HepG2 (cell line): ENCODE data around the gene VDAC1.

Experiments used
- BRCA1 ChIP-seq: sonication (generic); formaldehyde crosslinking; IDR thresholded peaks from 2 replicates; pipeline ENCODE4 v1.4.0; 2020; ENCODE audit warnings: missing genetic modification reagents
- CEBPB ChIP-seq: IDR thresholded peaks from 2 replicates; pipeline ENCODE4 v1.6.1; 2011; ENCODE audit warnings: low read depth, low read length, improper control_type of control experiment, borderline replicate concordance
- GLI4 ChIP-seq: sonication (generic); formaldehyde crosslinking; IDR thresholded peaks from 2 replicates; pipeline ENCODE4 v1.5.1; 2020; ENCODE audit warnings: missing genetic modification reagents, mild to moderate bottlenecking, moderate library complexity, borderline replicate concordance
- HNF4G ChIP-seq, 2 experiments: sonication (generic) in 1 of 2; formaldehyde crosslinking in 1 of 2; IDR thresholded peaks; 2 replicates each; pipeline versions ENCODE4 v1.4.0 to v1.6.1; 2011 to 2020; ENCODE audit warnings: borderline replicate concordance in 2 of 2, low read depth in 2 of 2, mild to moderate bottlenecking in 2 of 2, low read length in 1 of 2, missing genetic modification reagents in 1 of 2, moderate library complexity in 1 of 2
- HOXA3 ChIP-seq: sonication (generic); formaldehyde crosslinking; IDR thresholded peaks from 2 replicates; pipeline ENCODE4 v1.5.0; 2020; ENCODE audit warnings: missing genetic modification reagents
- IRF2 ChIP-seq: IDR thresholded peaks from 2 replicates; pipeline ENCODE4 v1.6.1; 2018; ENCODE audit warnings: missing genetic modification reagents, missing compliant biosample characterization
- MED13 ChIP-seq: sonication (generic); formaldehyde crosslinking; IDR thresholded peaks from 2 replicates; pipeline ENCODE4 v1.5.0; 2020; ENCODE audit warnings: missing genetic modification reagents
- TAF15 ChIP-seq: fragments of 200-400 bp; formaldehyde crosslinking; IDR thresholded peaks from one replicate; pipeline ENCODE4 v1.6.1; 2018; ENCODE audit warnings: mild to moderate bottlenecking, low read depth, low read length; ENCODE audit not compliant: poor library complexity, severe bottlenecking
- ZBTB7A ChIP-seq: sonication (generic); formaldehyde crosslinking; IDR thresholded peaks from 2 replicates; pipeline ENCODE4 v1.8.0; 2022; ENCODE audit warnings: mild to moderate bottlenecking, missing genetic modification reagents
- TF ChIP-seq, protein P1 (sequence below): IDR thresholded peaks from 2 replicates; pipeline ENCODE4 v1.6.1; 2016; ENCODE audit warnings: low read depth, borderline replicate concordance
- TF ChIP-seq, protein P2 (sequence below): sonication (generic); formaldehyde crosslinking; IDR thresholded peaks from 2 replicates; pipeline ENCODE4 v1.5.0; 2020; ENCODE audit warnings: mild to moderate bottlenecking, missing genetic modification reagents, moderate library complexity

DNA sequence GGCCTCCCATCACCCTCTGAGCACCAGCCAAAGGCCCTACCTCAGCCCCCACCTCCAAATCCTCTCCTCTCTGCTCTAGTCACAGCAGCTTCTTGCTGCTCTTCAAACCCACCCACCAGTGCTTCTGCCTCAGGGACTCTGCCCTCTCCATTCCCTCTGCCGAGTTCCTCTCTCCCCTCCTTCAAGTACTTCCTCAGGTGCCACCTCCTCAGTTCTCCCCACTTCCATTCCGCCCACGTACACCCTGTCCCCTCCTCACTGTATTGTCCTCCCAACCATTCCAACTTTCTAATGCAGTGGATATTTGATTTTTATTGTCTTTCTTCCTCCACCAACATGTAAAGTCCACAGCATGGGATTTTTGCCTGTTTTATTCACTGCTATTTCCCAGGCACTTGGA lies 79.5 kb downstream of the VDAC1 start:
- TF ChIP-seq HOXA3 (CRISPR knock-in tag) (no peak), GLI4 (CRISPR knock-in tag) (no peak), MED13 (CRISPR knock-in tag) (no peak), IRF2 (CRISPR knock-in tag) (no peak), TAF15 (no peak), HNF4G (IDR thresholded peaks at IDR 0.05; ENCODE audit: borderline replicate concordance, low read depth, low read length) (no peak), HNF4G (CRISPR knock-in tag; IDR thresholded peaks at IDR 0.05; ENCODE audit: borderline replicate concordance, low read depth) (no peak), CEBPB (no peak), BRCA1 (CRISPR knock-in tag) (no peak), ZBTB7A (CRISPR knock-in tag) (no peak)
- TF ChIP-seq, protein P1, sequence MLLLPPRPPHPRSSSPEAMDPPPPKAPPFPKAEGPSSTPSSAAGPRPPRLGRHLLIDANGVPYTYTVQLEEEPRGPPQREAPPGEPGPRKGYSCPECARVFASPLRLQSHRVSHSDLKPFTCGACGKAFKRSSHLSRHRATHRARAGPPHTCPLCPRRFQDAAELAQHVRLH = no peak
- TF ChIP-seq, protein P2, sequence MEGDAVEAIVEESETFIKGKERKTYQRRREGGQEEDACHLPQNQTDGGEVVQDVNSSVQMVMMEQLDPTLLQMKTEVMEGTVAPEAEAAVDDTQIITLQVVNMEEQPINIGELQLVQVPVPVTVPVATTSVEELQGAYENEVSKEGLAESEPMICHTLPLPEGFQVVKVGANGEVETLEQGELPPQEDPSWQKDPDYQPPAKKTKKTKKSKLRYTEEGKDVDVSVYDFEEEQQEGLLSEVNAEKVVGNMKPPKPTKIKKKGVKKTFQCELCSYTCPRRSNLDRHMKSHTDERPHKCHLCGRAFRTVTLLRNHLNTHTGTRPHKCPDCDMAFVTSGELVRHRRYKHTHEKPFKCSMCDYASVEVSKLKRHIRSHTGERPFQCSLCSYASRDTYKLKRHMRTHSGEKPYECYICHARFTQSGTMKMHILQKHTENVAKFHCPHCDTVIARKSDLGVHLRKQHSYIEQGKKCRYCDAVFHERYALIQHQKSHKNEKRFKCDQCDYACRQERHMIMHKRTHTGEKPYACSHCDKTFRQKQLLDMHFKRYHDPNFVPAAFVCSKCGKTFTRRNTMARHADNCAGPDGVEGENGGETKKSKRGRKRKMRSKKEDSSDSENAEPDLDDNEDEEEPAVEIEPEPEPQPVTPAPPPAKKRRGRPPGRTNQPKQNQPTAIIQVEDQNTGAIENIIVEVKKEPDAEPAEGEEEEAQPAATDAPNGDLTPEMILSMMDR (CRISPR knock-in tag) = no peak
